Type B pancreatic cell (in vitro differentiated cells): ENCODE data around the gene PTOV1. TPM values are rescaled to one million over a fixed set of nuclear protein-coding genes. Genes with fewer than 3 reads are reported as not detected.

Experiments used
- DNase-seq: peaks from one replicate; pipeline ENCODE4 v3.0.0; 2021; ENCODE audit warnings: mixed read lengths; ENCODE audit not compliant: unreplicated experiment; ENCODE audit errors: extremely low spot score
- H3K27ac Mint-ChIP-seq: 2 replicates; pipeline ENCODE4 v1.8.0; 2021; ENCODE audit warnings: mild to moderate bottlenecking, mixed read lengths
- H3K27me3 Mint-ChIP-seq: 2 replicates; pipeline ENCODE4 v1.8.0; 2021; ENCODE audit warnings: mixed read lengths
- H3K36me3 Mint-ChIP-seq: 2 replicates; pipeline ENCODE4 v1.8.0; 2021; ENCODE audit warnings: mixed read lengths
- H3K4me1 Mint-ChIP-seq: one replicate; pipeline ENCODE4 v1.8.0; 2021; ENCODE audit warnings: mixed read lengths; ENCODE audit not compliant: unreplicated experiment
- H3K4me3 Mint-ChIP-seq: 2 replicates; pipeline ENCODE4 v1.8.0; 2021; ENCODE audit warnings: mild to moderate bottlenecking, mixed read lengths
- H3K9me3 Mint-ChIP-seq: 2 replicates; pipeline ENCODE4 v1.8.0; 2021; ENCODE audit warnings: mixed read lengths
- CTCF ChIP-seq: fragments of 200-600 bp; sonication (generic); conservative IDR thresholded peaks from 2 replicates; pipeline ENCODE4 v1.5.0; 2021; ENCODE audit warnings: antibody characterized with exemption, mild to moderate bottlenecking
- total RNA-seq: library from RNA; stranded (reverse); gene quantifications from 2 replicates; pipeline ENCODE4 v1.2.1, GENCODE V29; 2021; ENCODE audit warnings: low replicate concordance

PTOV1 gene
- total RNA-seq, 1 donor from 2014 or later, result 388 TPM

- Mint-ChIP-seq H3K9me3 (no peaks in the 10 kb centered on the region), H3K4me3 (no peak overlapping the region), H3K4me1 (peaks cover 4% of the 10 kb centered on the region), H3K27ac (no peak overlapping the region), H3K36me3 (peaks cover 10% of the 10 kb centered on the region), H3K27me3 (no peaks in the 10 kb centered on the region)
- peak; percentile 97 for DNase-seq
- no peak for TF ChIP-seq CTCF
Observed at GRCh38 chr19:49876422-49877019, 25.6 kb downstream of the PTOV1 start.

- H3K27ac Mint-ChIP-seq, result no peak within 1 kb of the TSS
- no peaks in the 10 kb centered on the region for H3K9me3 Mint-ChIP-seq
- no peaks in the 10 kb centered on the region for H3K27me3 Mint-ChIP-seq
- H3K4me1 Mint-ChIP-seq, result peaks cover 4% of the 10 kb centered on the region
- DNase-seq, result peak; percentile 98
- TF ChIP-seq CTCF, result no peak
- H3K36me3 Mint-ChIP-seq, result peaks cover 11% of the 10 kb centered on the region
- H3K4me3 Mint-ChIP-seq, result no peak within 1 kb of the TSS
Observed at GRCh38 chr19:49877020-49877878, 26.3 kb downstream of the PTOV1 start, which contains the start of the genes AKT1S1 and TBC1D17. Gene AKT1S1, minus strand, starts transcription at chr19:49877355. Its CDS starts 4,060 bp downstream, at chr19:49873295. Gene TBC1D17, plus strand, starts transcription at chr19:49877702. Its CDS starts 22 bp downstream, at chr19:49877724.

- Mint-ChIP-seq H3K4me3 (no peak overlapping the region), H3K9me3 (no peaks in the 10 kb centered on the region), H3K27ac (no peak overlapping the region), H3K27me3 (no peaks in the 10 kb centered on the region), H3K36me3 (peaks cover 13% of the 10 kb centered on the region), H3K4me1 (peaks cover 4% of the 10 kb centered on the region)
- no peak for TF ChIP-seq CTCF
- peak; percentile 98 for DNase-seq
Observed at GRCh38 chr19:49877879-49878743, 27.2 kb downstream of the PTOV1 start.

GRCh38 chr19:49878744-49879070, 27.7 kb downstream of the PTOV1 start:
- no peak overlapping the region for H3K27ac Mint-ChIP-seq
- H3K9me3 Mint-ChIP-seq, result no peaks in the 10 kb centered on the region
- H3K4me1 Mint-ChIP-seq, result peaks cover 4% of the 10 kb centered on the region
- no peaks in the 10 kb centered on the region for H3K27me3 Mint-ChIP-seq
- no peak for TF ChIP-seq CTCF
- no peak overlapping the region for H3K4me3 Mint-ChIP-seq
- DNase-seq, result no peak
- H3K36me3 Mint-ChIP-seq, result peaks cover 17% of the 10 kb centered on the region

GRCh38 chr19:49879243-49879963, 28.4 kb downstream of the PTOV1 start:
- Mint-ChIP-seq H3K36me3 (peaks cover 17% of the 10 kb centered on the region), H3K27ac (no peak overlapping the region), H3K27me3 (no peaks in the 10 kb centered on the region), H3K4me3 (no peak overlapping the region), H3K4me1 (peaks cover 4% of the 10 kb centered on the region), H3K9me3 (no peaks in the 10 kb centered on the region)
- no peak for TF ChIP-seq CTCF
- no peak for DNase-seq
